ENCODE measurements around the gene NEB.
"Not testable (repeated sequence)": the region's sequence is repeated elsewhere in the genome, so short reads cannot be mapped to it uniquely, and the experiment has no call there.

NEB gene

GRCh38 chr2:151760139-151760650, 25.9 kb upstream of the NEB start:
- DNase-seq, result peak; percentile 9

DNA sequence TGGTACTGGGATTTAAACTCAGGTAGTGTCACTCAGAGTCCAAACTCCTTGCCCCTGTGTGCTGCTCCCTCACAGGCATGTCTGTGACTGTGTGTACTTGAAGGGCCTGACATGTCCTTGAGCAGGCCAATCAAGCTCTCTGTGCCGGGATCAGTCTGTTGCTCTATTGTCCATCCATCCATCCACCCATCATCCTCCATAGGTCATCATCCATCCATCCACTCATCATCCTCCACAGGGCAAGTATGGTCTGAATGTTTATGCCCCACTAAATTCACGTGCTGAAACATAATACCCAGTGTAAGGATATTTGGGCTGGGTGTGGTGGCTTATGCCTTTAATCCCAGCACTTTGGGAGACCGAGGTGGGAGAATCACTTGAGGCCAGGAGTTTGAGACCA, 24.5 kb upstream of the NEB start:
- DNase-seq, result no peak

DNA sequence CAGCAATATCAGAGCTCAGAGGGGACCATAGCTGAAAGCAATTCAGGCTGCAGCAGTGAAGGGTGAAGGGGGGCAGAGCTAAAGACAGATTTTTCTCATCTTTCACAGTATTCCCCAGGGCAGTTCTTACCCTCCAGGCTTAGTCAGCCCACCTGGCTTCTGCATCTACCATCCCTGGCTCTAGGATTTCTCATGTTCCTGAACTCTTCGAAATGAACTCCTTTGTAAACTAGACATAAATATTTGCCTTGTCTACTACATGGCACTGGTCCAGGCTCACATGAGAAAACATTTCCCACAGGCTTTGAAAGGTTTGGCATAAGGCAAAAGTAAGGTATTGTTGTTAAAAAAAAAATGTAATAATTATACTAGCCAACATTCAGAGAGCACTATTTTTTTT, 23.6 kb upstream of the NEB start:
- DNase-seq, result no peak

DNA sequence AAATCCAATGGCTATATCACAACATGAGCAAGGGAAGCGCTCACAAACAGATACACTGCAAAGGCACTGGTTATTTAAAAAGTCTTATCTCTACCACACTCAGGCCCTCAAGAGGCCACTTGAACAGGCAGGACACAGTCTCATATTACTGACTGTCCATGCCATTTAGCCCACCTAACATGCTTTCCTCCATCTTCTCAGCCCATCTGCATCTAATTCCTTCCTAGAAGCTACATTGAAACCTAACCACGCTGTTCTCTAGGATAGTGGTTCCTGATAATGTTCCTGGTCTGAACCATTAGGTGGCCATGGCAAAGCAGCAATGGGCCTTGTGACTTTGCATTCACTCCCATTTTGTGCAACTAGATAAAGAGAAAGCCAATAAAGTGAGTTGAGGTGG, 22.5 kb upstream of the NEB start:
- DNase-seq, result no peak

GRCh38 chr2:151754253-151754897, 20.1 kb upstream of the NEB start:
- no peak for DNase-seq

- no peak for DNase-seq
These were observed 19.3 kb upstream of the NEB start for GRCh38 chr2:151753540-151753939.

GRCh38 chr2:151745261-151745660, 11.0 kb upstream of the NEB start:
- not testable (repeated sequence) for DNase-seq

- peak; percentile 17 for DNase-seq
These were observed 3.9 kb downstream of the NEB start for GRCh38 chr2:151730262-151730975.

GRCh38 chr2:151729837-151730236, 4.4 kb downstream of the NEB start:
- no peak for DNase-seq

DNA sequence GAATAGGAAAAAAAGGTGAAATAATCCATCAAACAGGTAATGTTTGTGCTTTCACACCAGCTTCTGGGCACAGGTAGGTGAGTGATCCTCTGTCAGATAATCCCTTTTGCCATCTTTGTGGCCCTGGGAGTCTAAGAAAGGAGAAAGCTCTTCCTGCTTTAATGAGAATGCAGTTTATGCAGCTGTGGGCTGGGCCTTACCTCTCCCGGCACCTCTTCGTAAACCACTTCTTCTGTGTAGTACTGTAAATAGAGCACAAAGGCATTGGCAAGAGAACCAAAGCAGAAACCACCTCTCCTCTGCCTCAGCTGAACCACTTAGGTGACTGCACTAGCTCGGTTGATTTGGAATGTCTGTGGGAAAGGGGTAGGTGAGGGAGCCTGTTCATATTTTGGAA, 4.9 kb downstream of the NEB start:
- no peak for DNase-seq

DNA sequence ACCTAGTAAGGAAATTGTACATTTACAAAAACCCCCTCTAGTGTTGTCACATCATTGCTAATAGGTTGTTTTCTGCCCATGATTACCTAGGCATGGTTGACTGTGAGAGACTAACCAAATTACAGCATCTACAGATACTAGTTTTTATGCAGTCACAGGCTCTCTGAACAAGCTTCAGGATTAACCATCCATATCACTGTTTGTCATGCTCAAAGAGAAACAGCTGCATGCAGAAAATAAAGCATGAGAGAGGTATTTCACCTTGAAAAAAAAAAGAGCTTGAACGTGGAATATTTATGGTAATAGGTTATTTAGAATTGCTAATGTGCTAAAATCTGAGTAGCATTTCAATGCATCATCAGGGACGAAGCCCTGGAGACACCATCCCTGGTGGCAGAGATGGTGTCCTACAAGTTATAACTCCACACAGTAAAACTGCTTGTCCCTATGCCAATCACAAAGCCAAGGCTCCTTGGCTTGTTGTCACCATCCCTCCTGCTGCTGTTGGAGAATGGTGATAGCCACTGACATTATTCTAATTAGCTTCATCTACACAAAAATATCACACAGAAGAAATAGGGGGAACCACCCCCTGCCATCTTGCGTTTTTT, 5.4 kb downstream of the NEB start:
- DNase-seq, result no peak

DNA sequence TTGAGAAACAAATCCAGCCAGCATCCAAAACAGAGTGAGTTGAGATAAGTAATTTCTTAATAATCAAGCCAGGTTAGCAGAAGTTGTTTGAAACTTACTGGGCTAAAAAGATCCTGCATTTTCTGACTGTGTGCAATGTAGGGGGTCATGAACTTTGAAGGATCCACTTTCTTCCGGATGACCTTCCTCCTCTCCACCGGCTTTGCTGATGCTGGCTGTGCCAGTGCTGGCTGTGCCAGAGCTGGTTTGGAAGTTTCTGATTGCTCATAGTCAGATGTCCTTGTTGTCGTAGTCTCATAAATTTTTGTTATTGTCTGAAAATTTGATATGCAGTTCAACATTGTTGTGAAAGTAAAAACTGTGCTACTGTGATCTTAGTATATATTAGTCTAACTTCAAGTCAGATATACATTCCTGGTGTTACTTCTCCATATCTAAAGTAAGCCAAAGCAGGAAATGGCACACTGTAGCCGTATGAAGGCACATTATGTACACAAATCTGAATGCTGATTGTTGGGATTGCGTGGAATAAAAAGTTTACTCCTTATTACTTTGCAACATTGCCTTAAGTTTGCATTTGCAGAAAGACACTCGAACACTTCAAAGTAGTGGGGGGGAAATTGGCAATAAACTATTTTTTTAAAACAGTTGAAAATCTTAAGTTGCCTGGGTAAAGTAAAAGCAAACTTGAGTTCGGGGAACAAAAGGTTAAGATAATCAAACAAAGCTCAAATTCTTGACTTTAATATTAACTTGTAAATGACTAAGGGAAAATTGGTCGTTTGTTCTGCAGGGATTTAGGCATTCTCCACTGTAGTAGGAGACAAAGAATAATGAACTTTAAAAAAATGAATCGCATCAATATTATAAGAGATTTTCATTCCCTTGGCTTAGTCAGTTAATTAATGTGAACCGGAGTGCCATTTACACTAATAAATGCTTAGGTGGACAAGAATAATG, 6.4 kb downstream of the NEB start:
- no peak for DNase-seq

DNA sequence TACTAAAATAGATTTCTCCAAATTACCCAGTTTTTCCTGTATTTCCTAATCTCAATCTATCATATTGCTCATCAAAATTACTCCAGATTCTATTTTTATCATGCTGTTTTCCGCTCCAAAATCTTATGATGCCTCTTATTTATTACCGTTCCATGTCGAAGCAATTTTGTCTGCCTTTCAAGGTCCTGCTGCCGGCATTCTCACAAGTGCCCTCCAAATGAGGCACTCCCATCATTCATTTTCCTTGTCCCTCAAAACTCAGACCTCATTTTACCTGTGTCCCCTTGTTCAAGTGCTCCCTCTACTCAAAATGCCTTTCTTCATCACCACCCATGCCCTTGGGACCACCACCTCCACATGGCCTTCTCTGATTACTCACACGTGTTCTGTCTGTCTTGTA, 13.1 kb downstream of the NEB start:
- DNase-seq, result no peak

GRCh38 chr2:151720521-151720920, 13.8 kb downstream of the NEB start:
- no peak for DNase-seq

DNA sequence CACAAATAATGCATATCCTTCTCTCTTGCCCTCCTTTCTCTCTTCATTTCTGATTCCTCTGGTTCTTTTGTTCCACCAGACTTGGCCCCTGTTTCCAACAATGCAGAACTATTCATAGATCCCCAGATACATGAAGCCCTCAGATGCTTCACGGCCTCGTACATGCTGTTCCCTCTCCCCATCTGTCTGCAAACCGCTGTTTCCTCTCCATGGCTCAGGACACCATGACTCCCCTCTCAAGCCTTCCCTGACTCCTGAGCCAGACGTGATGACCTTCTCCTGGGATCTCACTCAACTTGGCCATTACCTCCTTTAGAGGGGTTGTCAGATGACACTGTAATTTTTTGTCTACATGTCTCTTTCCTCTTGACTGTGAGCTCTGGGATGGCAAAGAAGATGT, 15.5 kb downstream of the NEB start:
- no peak for DNase-seq

GRCh38 chr2:151718247-151718646, 16.0 kb downstream of the NEB start:
- DNase-seq, result no peak

GRCh38 chr2:151716721-151717120, 17.6 kb downstream of the NEB start:
- peak; percentile 13 for DNase-seq

DNA sequence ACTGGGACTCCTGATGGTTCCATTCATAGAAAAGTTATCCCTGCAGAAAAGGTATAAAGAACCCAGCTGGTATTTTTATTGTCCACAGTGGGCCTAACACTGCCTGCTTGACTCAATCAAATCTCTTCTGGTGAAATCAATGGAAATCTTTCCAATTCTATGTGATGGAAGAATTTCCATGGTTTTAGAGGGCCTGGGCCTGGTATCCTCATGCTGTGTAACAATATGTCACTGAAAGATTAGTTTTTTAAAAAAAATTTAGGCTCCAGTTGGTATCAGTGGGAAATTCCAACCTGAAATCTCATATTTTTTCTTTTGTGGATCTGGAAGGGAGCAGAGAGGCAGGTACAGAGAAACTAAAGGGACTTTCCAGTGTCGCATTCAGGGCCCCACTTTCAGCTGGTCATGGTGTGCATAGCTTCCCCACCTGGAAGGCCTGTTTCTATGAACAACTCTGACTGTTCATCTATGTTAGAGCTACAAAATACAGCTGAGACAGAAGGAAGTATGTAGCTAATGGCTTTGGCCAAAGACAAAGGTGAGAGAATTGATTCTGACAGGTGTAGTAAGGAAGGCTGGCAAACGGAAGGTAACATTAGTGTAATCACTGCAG, 20.9 kb downstream of the NEB start:
- no peak for DNase-seq

GRCh38 chr2:151711025-151711424, 23.3 kb downstream of the NEB start:
- no peak for DNase-seq

GRCh38 chr2:151708788-151709187, 25.5 kb downstream of the NEB start:
- DNase-seq, result no peak

DNA sequence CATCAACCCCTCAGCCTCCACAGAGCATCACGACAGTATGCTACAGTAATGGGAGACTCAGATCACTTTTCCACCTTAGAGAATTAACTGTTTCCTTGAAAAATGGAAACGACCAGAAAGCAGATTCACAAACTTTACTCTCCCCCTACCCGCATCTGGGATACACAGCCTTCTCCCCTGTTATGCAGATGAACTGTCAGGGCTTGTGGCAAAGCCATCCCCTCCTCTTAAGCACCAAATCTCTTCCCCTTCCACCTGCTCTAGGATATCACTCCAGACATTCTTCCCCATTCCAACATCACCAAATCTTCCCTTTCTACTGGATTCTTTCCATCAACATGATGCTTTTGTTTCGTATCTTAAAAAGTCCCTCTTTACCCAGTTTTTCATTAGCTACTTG, 26.4 kb downstream of the NEB start:
- DNase-seq, result no peak

GRCh38 chr2:151704480-151704961, 29.8 kb downstream of the NEB start:
- DNase-seq, result not testable (repeated sequence)

Data from NCI-H226 (cell line).